Colonic mucosa (tissue), 4 donors: Measurements from ENCODE around the gene ITCH. TPM values are rescaled to one million over a fixed set of nuclear protein-coding genes. Genes with fewer than 3 reads are reported as not detected.
"Not testable (repeated sequence)": the region's sequence is repeated elsewhere in the genome, so short reads cannot be mapped to it uniquely, and the experiment has no call there.

Experiments
- DNase-seq: peaks from one replicate; pipeline ENCODE4 v3.0.0-alpha.2; 2020
- H3K27ac ChIP-seq: fragments of 200-600 bp; one replicate; pipeline ENCODE4 v1.8.0; 2021
- H3K27me3 ChIP-seq: fragments of 200-600 bp; one replicate; pipeline ENCODE4 v1.8.0; 2021
- H3K36me3 ChIP-seq: fragments of 200-600 bp; one replicate; pipeline ENCODE4 v1.8.0; 2021
- H3K4me1 ChIP-seq: fragments of 200-600 bp; one replicate; pipeline ENCODE4 v1.8.0; 2021; ENCODE audit warnings: mild to moderate bottlenecking
- H3K4me3 ChIP-seq: fragments of 200-600 bp; one replicate; pipeline ENCODE4 v1.8.0; 2021
- H3K9ac ChIP-seq, 2 donors: one replicate each; pipeline ENCODE4 v1.7.0; 2013; ENCODE audit warnings: control low read depth in 2 of 2, low read depth in 2 of 2, low read length in 2 of 2
- H3K9me3 ChIP-seq: fragments of 200-600 bp; one replicate; pipeline ENCODE4 v1.8.0; 2021
- CTCF ChIP-seq: fragments of 200-600 bp; IDR thresholded peaks from one replicate; pipeline ENCODE4 v1.8.0; 2022; ENCODE audit warnings: antibody characterized with exemption, mild to moderate bottlenecking
- intact Hi-C: fragments of 100-400 bp; cut with DNase I; formaldehyde crosslinking; loops from one replicate; pipeline ENCODE4 v1.14.1; 2022
- total RNA-seq, 2 donors: library from RNA; stranded (reverse); fragmentation: NEBNext Ultra II Directional in 1 of 2; extraction: Animal tissue kit (Norgen Biotek cat#: 25700) in 1 of 2; gene quantifications; one replicate each; pipeline ENCODE4 v1.2.1, GENCODE V29; 2021
- donor health status: healthy.
- donor health status: DM: no; HTN: no; CAD: no.
- donor health status: DM: no; HTN: no; CAD: no.

The ITCH gene
- total RNA-seq, 2 donors from 2014 or later = 50.0 to 71.4 TPM

GRCh38 chr20:34403063-34403827 lies 40.2 kb downstream of the ITCH start:
- no peaks in the 10 kb centered on the region for H3K27me3 ChIP-seq
- no peak overlapping the region for H3K27ac ChIP-seq
- no peak overlapping the region for H3K9ac ChIP-seq
- H3K4me1 ChIP-seq = peaks cover 4% of the 10 kb centered on the region
- TF ChIP-seq CTCF = no peak
- no peak for DNase-seq
- H3K36me3 ChIP-seq = no peaks in the 10 kb centered on the region
- no peak overlapping the region for H3K4me3 ChIP-seq
- H3K9me3 ChIP-seq = no peaks in the 10 kb centered on the region
- intact Hi-C loops = no loop called here

DNA sequence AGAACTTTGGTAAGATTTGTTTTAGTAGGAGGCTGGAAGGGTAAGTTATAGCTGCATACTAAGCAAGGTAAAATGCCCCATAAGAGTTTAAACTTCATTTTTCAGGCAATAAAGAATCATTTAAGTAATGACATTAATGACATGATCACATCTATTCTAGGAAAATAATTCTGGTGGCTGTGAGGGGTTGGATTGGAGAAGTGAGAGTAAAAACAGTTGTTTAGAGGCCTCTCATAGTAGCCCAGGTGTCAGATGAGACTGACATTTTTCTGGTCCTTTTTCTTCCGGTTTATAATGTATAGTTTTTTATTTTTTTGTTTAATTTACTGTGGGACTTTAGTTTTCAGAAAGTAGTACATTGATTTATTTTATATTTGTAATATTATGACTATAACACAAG lies 40.8 kb downstream of the ITCH start:
- H3K36me3 ChIP-seq = no peaks in the 10 kb centered on the region
- no peaks in the 10 kb centered on the region for H3K9me3 ChIP-seq
- no peak overlapping the region for H3K27ac ChIP-seq
- no peak overlapping the region for H3K4me3 ChIP-seq
- H3K9ac ChIP-seq = no peak overlapping the region
- intact Hi-C loops = no loop called here
- no peak for TF ChIP-seq CTCF
- H3K27me3 ChIP-seq = no peaks in the 10 kb centered on the region
- peaks cover 4% of the 10 kb centered on the region for H3K4me1 ChIP-seq
- DNase-seq = no peak

DNA sequence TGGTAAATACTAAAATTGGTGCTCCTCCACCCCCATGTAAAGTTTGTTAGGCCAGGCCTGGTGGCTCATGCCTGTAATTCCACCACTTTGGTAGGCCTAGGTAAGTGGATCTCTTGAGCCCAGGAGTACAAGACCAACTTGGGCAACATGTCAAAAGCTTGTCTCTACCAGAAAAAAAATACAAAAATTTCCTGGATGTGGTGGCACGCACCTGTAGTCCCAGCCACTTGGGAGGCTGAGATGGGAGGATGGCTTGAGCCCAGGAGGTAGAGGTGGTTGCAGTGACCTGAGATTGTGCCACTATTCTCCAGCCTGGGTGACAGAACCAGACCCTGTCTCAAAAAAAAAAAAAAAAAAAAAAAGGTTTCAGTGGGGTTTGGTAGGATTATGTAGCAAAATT lies 41.7 kb downstream of the ITCH start:
- no peak for TF ChIP-seq CTCF
- Histone ChIP-seq H3K4me3 (no peak overlapping the region), H3K4me1 (peaks cover 4% of the 10 kb centered on the region), H3K27ac (no peak overlapping the region), H3K9me3 (no peaks in the 10 kb centered on the region), H3K27me3 (no peaks in the 10 kb centered on the region), H3K36me3 (no peaks in the 10 kb centered on the region), H3K9ac (no peak overlapping the region)
- DNase-seq = no peak
- intact Hi-C loops = no loop called here

GRCh38 chr20:34405247-34405651 lies 42.2 kb downstream of the ITCH start:
- H3K27ac ChIP-seq, DNase-seq, H3K36me3 ChIP-seq, H3K9me3 ChIP-seq, intact Hi-C loops, H3K27me3 ChIP-seq, H3K4me3 ChIP-seq, H3K9ac ChIP-seq, H3K4me1 ChIP-seq: not testable (repeated sequence)

GRCh38 chr20:34405942-34406341 lies 42.9 kb downstream of the ITCH start:
- H3K27me3 ChIP-seq, H3K27ac ChIP-seq, H3K36me3 ChIP-seq, H3K9me3 ChIP-seq, DNase-seq, intact Hi-C loops, H3K4me1 ChIP-seq, H3K9ac ChIP-seq, H3K4me3 ChIP-seq: not testable (repeated sequence)

DNA sequence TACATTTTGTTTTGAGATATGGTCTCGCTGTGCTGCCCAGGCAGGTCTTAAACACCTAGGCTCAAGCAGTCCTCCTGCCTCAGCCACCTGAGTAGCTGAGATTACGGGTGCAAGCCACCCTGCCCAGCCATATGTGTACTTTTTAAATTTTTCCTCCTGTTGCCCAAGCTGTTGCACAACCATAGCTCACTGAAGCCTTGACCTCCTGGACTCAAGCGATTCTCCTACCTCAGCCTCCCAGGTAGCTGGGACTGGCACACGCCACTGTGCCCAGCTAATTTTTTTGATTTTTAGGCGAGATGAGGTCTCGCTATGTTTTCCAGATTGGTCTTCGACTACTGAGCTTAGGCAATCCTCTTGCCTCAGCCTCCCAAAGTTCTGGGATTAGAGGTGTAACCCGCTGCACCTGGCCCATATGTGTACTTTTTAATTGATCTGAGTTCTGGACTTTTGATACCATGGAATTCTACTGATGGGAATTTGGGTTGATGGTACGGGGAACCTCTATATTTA lies 44.9 kb downstream of the ITCH start:
- Histone ChIP-seq H3K36me3 (no peaks in the 10 kb centered on the region), H3K9me3 (no peaks in the 10 kb centered on the region), H3K9ac (no peak overlapping the region), H3K27me3 (no peaks in the 10 kb centered on the region), H3K27ac (no peak overlapping the region), H3K4me1 (peaks cover 4% of the 10 kb centered on the region), H3K4me3 (no peak overlapping the region)
- TF ChIP-seq CTCF = no peak
- no peak for DNase-seq
- intact Hi-C loops = no loop called here
